Effector CD4-positive, alpha-beta T cell (primary cell): ENCODE data around the gene PGM5.
"Not testable (repeated sequence)": the region's sequence is repeated elsewhere in the genome, so short reads cannot be mapped to it uniquely, and the experiment has no call there.

Experiments used
- DNase-seq: peaks from one replicate; pipeline ENCODE4 v3.0.0-alpha.2; 2020

Gene PGM5

GRCh38 chr9:68383894-68384293 is 27.5 kb downstream of the PGM5 start:
- not testable (repeated sequence) for DNase-seq

- DNase-seq: not testable (repeated sequence)
Observed at GRCh38 chr9:68389558-68389957, 33.1 kb downstream of the PGM5 start.

GRCh38 chr9:68390737-68391136 is 34.3 kb downstream of the PGM5 start:
- not testable (repeated sequence) for DNase-seq

GRCh38 chr9:68396411-68397094 is 40.1 kb downstream of the PGM5 start:
- not testable (repeated sequence) for DNase-seq

GRCh38 chr9:68397095-68397423 is 40.6 kb downstream of the PGM5 start:
- not testable (repeated sequence) for DNase-seq

GRCh38 chr9:68397796-68398195 is 41.4 kb downstream of the PGM5 start:
- DNase-seq: not testable (repeated sequence)

GRCh38 chr9:68398324-68398723 is 41.9 kb downstream of the PGM5 start:
- DNase-seq: not testable (repeated sequence)

GRCh38 chr9:68404421-68405185 is 48.2 kb downstream of the PGM5 start:
- not testable (repeated sequence) for DNase-seq

GRCh38 chr9:68411865-68412264 is 55.5 kb downstream of the PGM5 start:
- not testable (repeated sequence) for DNase-seq

- DNase-seq: not testable (repeated sequence)
Observed at GRCh38 chr9:68412754-68413153, 56.3 kb downstream of the PGM5 start.

GRCh38 chr9:68415065-68415464 is 58.7 kb downstream of the PGM5 start:
- not testable (repeated sequence) for DNase-seq

- no peak for DNase-seq
Observed at GRCh38 chr9:68416936-68417564, 60.6 kb downstream of the PGM5 start.

GRCh38 chr9:68417762-68418161 is 61.4 kb downstream of the PGM5 start:
- no peak for DNase-seq

GRCh38 chr9:68418259-68418845 is 61.9 kb downstream of the PGM5 start:
- DNase-seq: no peak

- DNase-seq: no peak
Observed at GRCh38 chr9:68419901-68420300, 63.5 kb downstream of the PGM5 start.

GRCh38 chr9:68426755-68427154 is 70.3 kb downstream of the PGM5 start:
- no peak for DNase-seq

- no peak for DNase-seq
Observed at GRCh38 chr9:68427216-68427977, 71.0 kb downstream of the PGM5 start.

GRCh38 chr9:68428481-68428880 is 72.1 kb downstream of the PGM5 start:
- no peak for DNase-seq

- DNase-seq: no peak
Observed at GRCh38 chr9:68429631-68430030, 73.2 kb downstream of the PGM5 start.

GRCh38 chr9:68431307-68431706 is 74.9 kb downstream of the PGM5 start:
- DNase-seq: no peak

GRCh38 chr9:68433531-68434110 is 77.2 kb downstream of the PGM5 start:
- DNase-seq: no peak

GRCh38 chr9:68437785-68438184 is 81.4 kb downstream of the PGM5 start:
- no peak for DNase-seq
